Transverse colon (tissue), 4 donors: Measurements from ENCODE around the gene ATRIP. TPM values are rescaled to one million over a fixed set of nuclear protein-coding genes. Genes with fewer than 3 reads are reported as not detected.

Experiments
- DNase-seq: peaks from one replicate; pipeline ENCODE4 v3.0.0-alpha.2; 2019
- H3K27ac ChIP-seq, 4 donors: fragments of 200-600 bp; sonication (generic); 2 replicates each; pipeline ENCODE4 v1.5.1; 2016 to 2018; ENCODE audit warnings: inconsistent platforms in 4 of 4
- H3K27me3 ChIP-seq: fragments of 200-600 bp; sonication (generic); 2 replicates; pipeline ENCODE4 v1.5.1; 2017; ENCODE audit warnings: inconsistent platforms
- H3K36me3 ChIP-seq, 4 donors: fragments of 200-600 bp; sonication (generic); 2 replicates each; pipeline ENCODE4 v1.5.1; 2017 to 2019; ENCODE audit warnings: inconsistent platforms in 4 of 4
- H3K4me1 ChIP-seq, 4 donors: fragments of 200-600 bp; sonication (generic); 2 replicates each; pipeline ENCODE4 v1.5.1; 2017 to 2020; ENCODE audit warnings: inconsistent platforms in 4 of 4
- H3K4me3 ChIP-seq, 4 donors: fragments of 200-600 bp; sonication (generic); 1 replicate in 1 of 4; 2 replicates in 3 of 4; pipeline versions ENCODE4 v1.5.1 to v1.6.1; 2017 to 2019; ENCODE audit warnings: inconsistent platforms in 4 of 4
- H3K9me3 ChIP-seq, 2 donors: fragments of 200-600 bp; sonication (generic); 2 replicates each; pipeline ENCODE4 v1.5.1; 2017 to 2019; ENCODE audit warnings: inconsistent platforms in 2 of 2
- EP300 ChIP-seq: sonication (generic); formaldehyde crosslinking; IDR thresholded peaks from one replicate; pipeline ENCODE4 v1.6.1; 2017; ENCODE audit warnings: antibody characterized with exemption, low read depth
- POLR2A ChIP-seq: fragments of 450-650 bp; IDR thresholded peaks from one replicate; pipeline ENCODE4 v1.6.1; 2016; ENCODE audit warnings: antibody characterized with exemption, mild to moderate bottlenecking, moderate library complexity
- POLR2AphosphoS5 ChIP-seq, 3 donors: sonication (generic); formaldehyde crosslinking; IDR thresholded peaks; one replicate each; pipeline ENCODE4 v1.6.1; 2016; ENCODE audit warnings: antibody characterized with exemption in 3 of 3
- WGBS, 2 donors: methylation state at CpG; one replicate each; pipeline ENCODE4 v1.1.5; 2018; ENCODE audit warnings: low coverage in 1 of 2; 5-methylcytosine and 5-hydroxymethylcytosine counted together
- in situ Hi-C, 4 donors: fragments of 200-750 bp; cut with MboI; loops; one replicate each; pipeline versions ENCODE4 v1.15.0 to v1.15.1; 2017; ENCODE audit warnings: low sequenced_read_pairs in 3 of 4, low pct_ligation_motif_present in 1 of 4, low pct_unique_long_range_greater_than_20kb in 1 of 4
- intact Hi-C: fragments of 100-400 bp; cut with DNase I; formaldehyde crosslinking; loops from one replicate; pipeline ENCODE4 v1.15.1; 2023; ENCODE audit warnings: low total_unique reads
- total RNA-seq, 4 donors: library from RNA; depleted of rRNA; stranded (reverse); fragments of >200 nt; gene quantifications; one replicate each; pipeline ENCODE4 v1.1.0, GENCODE V29; 2016
- TF ChIP-seq, protein P1 (sequence below), 5 experiments: fragments of 200-600 bp in 3 of 5; fragments of 450-650 bp in 2 of 5; sonication (generic) in 3 of 5; IDR thresholded peaks; 1 replicate in 2 of 5; 2 replicates in 3 of 5; pipeline ENCODE4 v1.5.1; 2016 to 2017; ENCODE audit warnings: antibody characterized with exemption in 5 of 5, inconsistent platforms in 3 of 5, mild to moderate bottlenecking in 2 of 5, moderate library complexity in 1 of 5

ATRIP gene
- total RNA-seq, 4 donors from 2014 or later: 1.8 to 4.4 (median 2.9) TPM

DNA sequence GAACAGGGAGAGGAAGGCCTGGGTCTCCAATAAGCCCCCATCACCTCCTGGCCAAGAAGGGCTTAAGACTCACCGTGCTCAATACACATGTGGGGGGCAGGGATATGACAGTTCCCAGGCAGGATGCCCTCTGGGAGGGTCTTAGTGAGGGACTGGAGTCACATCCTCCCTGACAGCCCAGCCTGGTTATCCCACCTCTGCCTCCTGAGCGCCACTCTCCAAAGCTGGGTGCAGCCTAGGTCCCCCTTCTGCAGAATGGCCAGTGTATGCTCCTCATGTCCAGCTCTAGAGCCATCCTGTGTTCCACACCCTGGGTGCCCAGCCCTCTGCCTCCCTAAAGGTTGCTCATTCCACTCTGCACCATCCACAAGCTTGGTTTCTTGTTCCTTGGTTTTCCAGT lies 58.6 kb downstream of the ATRIP start:
- H3K27me3 ChIP-seq: no peaks in the 10 kb centered on the region
- no peaks in the 10 kb centered on the region for H3K9me3 ChIP-seq
- H3K4me1 ChIP-seq: peaks cover 6 to 21% (median 13%) of the 10 kb centered on the region in 4 donors
- TF ChIP-seq POLR2AphosphoS5 (IDR thresholded peaks at IDR 0.05) (no peak), EP300 (no peak), POLR2A (no peak)
- TF ChIP-seq, protein P1, sequence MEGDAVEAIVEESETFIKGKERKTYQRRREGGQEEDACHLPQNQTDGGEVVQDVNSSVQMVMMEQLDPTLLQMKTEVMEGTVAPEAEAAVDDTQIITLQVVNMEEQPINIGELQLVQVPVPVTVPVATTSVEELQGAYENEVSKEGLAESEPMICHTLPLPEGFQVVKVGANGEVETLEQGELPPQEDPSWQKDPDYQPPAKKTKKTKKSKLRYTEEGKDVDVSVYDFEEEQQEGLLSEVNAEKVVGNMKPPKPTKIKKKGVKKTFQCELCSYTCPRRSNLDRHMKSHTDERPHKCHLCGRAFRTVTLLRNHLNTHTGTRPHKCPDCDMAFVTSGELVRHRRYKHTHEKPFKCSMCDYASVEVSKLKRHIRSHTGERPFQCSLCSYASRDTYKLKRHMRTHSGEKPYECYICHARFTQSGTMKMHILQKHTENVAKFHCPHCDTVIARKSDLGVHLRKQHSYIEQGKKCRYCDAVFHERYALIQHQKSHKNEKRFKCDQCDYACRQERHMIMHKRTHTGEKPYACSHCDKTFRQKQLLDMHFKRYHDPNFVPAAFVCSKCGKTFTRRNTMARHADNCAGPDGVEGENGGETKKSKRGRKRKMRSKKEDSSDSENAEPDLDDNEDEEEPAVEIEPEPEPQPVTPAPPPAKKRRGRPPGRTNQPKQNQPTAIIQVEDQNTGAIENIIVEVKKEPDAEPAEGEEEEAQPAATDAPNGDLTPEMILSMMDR (IDR thresholded peaks at IDR 0.05): no peak
- WGBS, 2 donors: 93% methylated on average over 2 of the region's 2 CpGs; no CpG with 5 or more reads in 1 of the 2 donors
- peak overlapping the region in 3 of 4 donors; percentile 82 to 93 (median 88) for H3K27ac ChIP-seq
- DNase-seq: no peak
- H3K36me3 ChIP-seq: no peaks in the 10 kb centered on the region
- intact Hi-C loops: no loop called here
- no peak overlapping the region for H3K4me3 ChIP-seq
- in situ Hi-C loops: no loop called here

GRCh38 chr3:48505968-48506504 lies 59.5 kb downstream of the ATRIP start:
- intact Hi-C loops: no loop called here
- H3K9me3 ChIP-seq: no peaks in the 10 kb centered on the region
- H3K27ac ChIP-seq: no peak overlapping the region
- H3K4me3 ChIP-seq: no peak overlapping the region
- in situ Hi-C loops: no loop called here
- no peaks in the 10 kb centered on the region for H3K36me3 ChIP-seq
- no peak for DNase-seq
- peaks cover 6 to 21% (median 13%) of the 10 kb centered on the region in 4 donors for H3K4me1 ChIP-seq
- TF ChIP-seq POLR2A (no peak), EP300 (no peak), POLR2AphosphoS5 (IDR thresholded peaks at IDR 0.05) (no peak)
- TF ChIP-seq, protein P1 (IDR thresholded peaks at IDR 0.05): no peak
- WGBS, 2 donors: 88 to 95% methylated on average over 3 to 6 of the region's 6 CpGs
- H3K27me3 ChIP-seq: no peaks in the 10 kb centered on the region

GRCh38 chr3:48507256-48508061 lies 60.9 kb downstream of the ATRIP start:
- TF ChIP-seq, protein P1 (IDR thresholded peaks at IDR 0.05): peak; percentile 30 to 51 (median 38)
- no peak for TF ChIP-seq POLR2AphosphoS5 (IDR thresholded peaks at IDR 0.05)

GRCh38 chr3:48511551-48511950 lies 65.0 kb downstream of the ATRIP start:
- Histone ChIP-seq H3K27ac (no peak overlapping the region), H3K4me1 (no peaks in the 10 kb centered on the region), H3K4me3 (no peak overlapping the region), H3K9me3 (no peaks in the 10 kb centered on the region), H3K27me3 (no peaks in the 10 kb centered on the region), H3K36me3 (no peaks in the 10 kb centered on the region)
- intact Hi-C loops: no loop called here
- DNase-seq: no peak
- no peak for TF ChIP-seq EP300
- TF ChIP-seq, protein P1 (IDR thresholded peaks at IDR 0.05): no peak
- TF ChIP-seq POLR2AphosphoS5 (IDR thresholded peaks at IDR 0.05): no peak
- TF ChIP-seq POLR2A: no peak
- 80 to 87% methylated on average over 3 to 4 of the region's 4 CpGs for WGBS, 2 donors
- in situ Hi-C loops: no loop called here

More at GRCh38 chr3:48507256-48508061, 60.9 kb downstream of the ATRIP start:
- Histone ChIP-seq H3K4me1 (peaks cover 6 to 21% (median 13%) of the 10 kb centered on the region in 4 donors), H3K36me3 (no peaks in the 10 kb centered on the region), H3K27ac (no peak overlapping the region), H3K4me3 (no peak overlapping the region), H3K9me3 (no peaks in the 10 kb centered on the region), H3K27me3 (no peaks in the 10 kb centered on the region)
- intact Hi-C loops: no loop called here
- peak; percentile 67 for DNase-seq
- WGBS, 2 donors: 27 to 40% methylated on average over 5 to 10 of the region's 10 CpGs
- in situ Hi-C loops: no loop called here
